ENCODE measurements around the gene PLOD2.

The PLOD2 gene

DNA sequence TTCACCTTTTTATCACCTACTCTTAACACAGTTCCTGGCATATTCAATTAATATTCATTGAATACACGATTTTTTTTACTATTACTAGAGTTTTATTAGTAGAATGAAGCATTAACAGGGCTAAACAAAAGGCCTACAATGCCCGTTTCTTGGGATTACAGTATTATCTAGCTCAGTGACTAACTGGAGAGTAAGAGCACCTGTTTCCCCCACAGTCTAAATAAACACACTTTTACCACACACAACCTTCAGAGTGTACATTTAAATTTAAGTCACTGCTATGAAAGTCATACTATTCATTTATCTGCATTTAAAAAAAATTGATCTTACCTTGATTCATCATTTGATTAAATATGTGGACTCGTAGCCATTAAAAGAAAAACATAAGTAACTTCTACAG is 74.8 kb downstream of the PLOD2 start:
- Histone ChIP-seq H4K8ac (ENCODE audit: low read length) (no peak overlapping the region), H2AFZ (ENCODE audit: low read depth, low read length) (no peak overlapping the region), H3K9me3 (ENCODE audit: control insufficient read depth, low read length) (no peaks in the 10 kb centered on the region), H3K23ac (ENCODE audit: low read length in 2 of 2) (no peak overlapping the region), H3K18ac (ENCODE audit: low read depth in 1 of 2, low read length in 2 of 2) (no peak overlapping the region), H3K79me1 (replicated peaks; ENCODE audit: low read length, poor library complexity, severe bottlenecking) (no peaks in the 10 kb centered on the region), H3K4me3 (ENCODE audit: insufficient read depth in 1 of 2, low read depth in 1 of 2, low read length in 2 of 2) (no peak overlapping the region), H3K9ac (ENCODE audit: low read length) (no peak overlapping the region), H3K14ac (ENCODE audit: low read length in 2 of 2) (no peak overlapping the region), H2BK12ac (ENCODE audit: low read length in 2 of 2) (no peak overlapping the region), H4K91ac (ENCODE audit: low read length) (no peak overlapping the region), H2BK15ac (ENCODE audit: low read depth, poor library complexity, severe bottlenecking) (no peak overlapping the region), H3K4ac (ENCODE audit: low read depth in 1 of 2, low read length in 2 of 2) (no peak overlapping the region), H3K4me2 (ENCODE audit: low read length, poor library complexity, severe bottlenecking) (no peak overlapping the region), H2BK120ac (ENCODE audit: low read depth, low read length) (no peak overlapping the region), H3K36me3 (ENCODE audit: control insufficient read depth in 1 of 2, insufficient read depth in 2 of 2, low read depth in 1 of 2, low read length in 2 of 2) (no peaks in the 10 kb centered on the region), H3K27ac (ENCODE audit: low read length, poor library complexity, severe bottlenecking) (no peak overlapping the region), H3K27me3 (ENCODE audit: control insufficient read depth in 1 of 2, insufficient read depth in 1 of 2, low read length in 2 of 2) (no peaks in the 10 kb centered on the region), H3K4me1 (ENCODE audit: control insufficient read depth, insufficient read depth, low read depth, low read length) (no peaks in the 10 kb centered on the region), H2AK5ac (ENCODE audit: low read length, severe bottlenecking) (no peak overlapping the region), H2BK5ac (ENCODE audit: low read depth, low read length, poor library complexity, severe bottlenecking) (no peak overlapping the region)
- no peak for DNase-seq
- 92% methylated on average over 2 of the region's 3 CpGs for WGBS

DNA sequence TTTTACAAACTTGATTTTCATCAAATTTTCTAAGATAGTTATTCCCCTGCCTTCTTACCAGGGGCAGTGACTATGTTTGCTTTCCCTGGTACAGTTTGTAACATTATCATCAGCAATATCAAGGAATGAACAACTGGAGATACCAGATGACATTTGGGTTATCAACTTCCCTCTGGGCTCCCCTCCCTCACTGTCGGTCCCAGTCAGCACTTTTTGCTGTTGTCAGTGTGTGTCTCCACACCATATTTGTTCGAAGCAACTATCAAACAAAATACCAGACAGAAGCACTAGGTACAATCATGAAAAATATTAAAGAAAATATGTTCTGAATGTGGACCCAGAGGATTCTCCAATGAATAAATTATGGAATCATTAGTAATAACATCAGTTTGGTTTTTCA is 75.3 kb downstream of the PLOD2 start:
- H2BK15ac ChIP-seq (ENCODE audit: low read depth, poor library complexity, severe bottlenecking), result no peak overlapping the region
- 90% methylated on average over 1 of the region's 2 CpGs for WGBS
- H2BK120ac ChIP-seq (ENCODE audit: low read depth, low read length), result no peak overlapping the region
- H3K79me1 ChIP-seq (replicated peaks; ENCODE audit: low read length, poor library complexity, severe bottlenecking), result no peaks in the 10 kb centered on the region
- H3K4me3 ChIP-seq (ENCODE audit: insufficient read depth in 1 of 2, low read depth in 1 of 2, low read length in 2 of 2), result no peak overlapping the region
- H3K27me3 ChIP-seq (ENCODE audit: control insufficient read depth in 1 of 2, insufficient read depth in 1 of 2, low read length in 2 of 2), result no peaks in the 10 kb centered on the region
- no peaks in the 10 kb centered on the region for H3K36me3 ChIP-seq (ENCODE audit: control insufficient read depth in 1 of 2, insufficient read depth in 2 of 2, low read depth in 1 of 2, low read length in 2 of 2)
- H3K4me1 ChIP-seq (ENCODE audit: control insufficient read depth, insufficient read depth, low read depth, low read length), result no peaks in the 10 kb centered on the region
- no peak overlapping the region for H3K27ac ChIP-seq (ENCODE audit: low read length, poor library complexity, severe bottlenecking)
- no peak overlapping the region for H3K14ac ChIP-seq (ENCODE audit: low read length in 2 of 2)
- no peak overlapping the region for H3K18ac ChIP-seq (ENCODE audit: low read depth in 1 of 2, low read length in 2 of 2)
- no peak overlapping the region for H3K23ac ChIP-seq (ENCODE audit: low read length in 2 of 2)
- no peak overlapping the region for H2BK12ac ChIP-seq (ENCODE audit: low read length in 2 of 2)
- H4K8ac ChIP-seq (ENCODE audit: low read length), result no peak overlapping the region
- no peak overlapping the region for H3K4ac ChIP-seq (ENCODE audit: low read depth in 1 of 2, low read length in 2 of 2)
- no peak overlapping the region for H3K4me2 ChIP-seq (ENCODE audit: low read length, poor library complexity, severe bottlenecking)
- H3K9ac ChIP-seq (ENCODE audit: low read length), result no peak overlapping the region
- no peak overlapping the region for H2AFZ ChIP-seq (ENCODE audit: low read depth, low read length)
- H4K91ac ChIP-seq (ENCODE audit: low read length), result no peak overlapping the region
- no peak overlapping the region for H2BK5ac ChIP-seq (ENCODE audit: low read depth, low read length, poor library complexity, severe bottlenecking)
- no peak for DNase-seq
- no peaks in the 10 kb centered on the region for H3K9me3 ChIP-seq (ENCODE audit: control insufficient read depth, low read length)
- no peak overlapping the region for H2AK5ac ChIP-seq (ENCODE audit: low read length, severe bottlenecking)

DNA sequence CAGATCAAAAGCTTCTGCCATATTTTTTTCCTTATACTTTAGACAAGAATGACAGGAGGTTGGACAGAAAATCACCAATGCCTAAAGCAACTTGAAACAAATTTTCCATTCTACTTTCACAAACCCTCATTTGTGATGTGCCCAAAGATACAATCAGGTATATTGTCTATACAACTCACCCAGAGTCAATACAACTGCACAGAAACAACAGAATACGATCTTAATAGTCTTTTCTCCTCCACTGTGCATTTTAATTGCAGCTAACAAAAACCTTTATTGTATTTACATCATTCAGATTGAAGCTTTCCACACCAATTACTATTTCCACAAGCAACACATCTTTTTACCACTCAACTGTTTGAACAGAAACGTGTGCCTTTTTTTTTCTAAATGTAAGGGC is 80.4 kb downstream of the PLOD2 start:
- H3K14ac ChIP-seq (ENCODE audit: low read length in 2 of 2), result no peak overlapping the region
- H4K8ac ChIP-seq (ENCODE audit: low read length), result no peak overlapping the region
- 96% methylated on average over 2 of the region's 2 CpGs for WGBS
- no peak overlapping the region for H3K18ac ChIP-seq (ENCODE audit: low read depth in 1 of 2, low read length in 2 of 2)
- H2BK120ac ChIP-seq (ENCODE audit: low read depth, low read length), result no peak overlapping the region
- no peak overlapping the region for H2BK15ac ChIP-seq (ENCODE audit: low read depth, poor library complexity, severe bottlenecking)
- no peak overlapping the region for H3K4me2 ChIP-seq (ENCODE audit: low read length, poor library complexity, severe bottlenecking)
- H3K4me1 ChIP-seq (ENCODE audit: control insufficient read depth, insufficient read depth, low read depth, low read length), result no peaks in the 10 kb centered on the region
- no peak overlapping the region for H4K91ac ChIP-seq (ENCODE audit: low read length)
- H3K27me3 ChIP-seq (ENCODE audit: control insufficient read depth in 1 of 2, insufficient read depth in 1 of 2, low read length in 2 of 2), result no peaks in the 10 kb centered on the region
- H3K4me3 ChIP-seq (ENCODE audit: insufficient read depth in 1 of 2, low read depth in 1 of 2, low read length in 2 of 2), result no peak overlapping the region
- H3K36me3 ChIP-seq (ENCODE audit: control insufficient read depth in 1 of 2, insufficient read depth in 2 of 2, low read depth in 1 of 2, low read length in 2 of 2), result peaks cover 0 to 12% of the 10 kb centered on the region in 2 experiments
- H2BK5ac ChIP-seq (ENCODE audit: low read depth, low read length, poor library complexity, severe bottlenecking), result no peak overlapping the region
- no peak overlapping the region for H3K27ac ChIP-seq (ENCODE audit: low read length, poor library complexity, severe bottlenecking)
- DNase-seq, result no peak
- no peak overlapping the region for H2BK12ac ChIP-seq (ENCODE audit: low read length in 2 of 2)
- H3K23ac ChIP-seq (ENCODE audit: low read length in 2 of 2), result no peak overlapping the region
- no peak overlapping the region for H3K4ac ChIP-seq (ENCODE audit: low read depth in 1 of 2, low read length in 2 of 2)
- no peaks in the 10 kb centered on the region for H3K9me3 ChIP-seq (ENCODE audit: control insufficient read depth, low read length)
- no peak overlapping the region for H2AFZ ChIP-seq (ENCODE audit: low read depth, low read length)
- H3K79me1 ChIP-seq (replicated peaks; ENCODE audit: low read length, poor library complexity, severe bottlenecking), result no peaks in the 10 kb centered on the region
- no peak overlapping the region for H3K9ac ChIP-seq (ENCODE audit: low read length)
- no peak overlapping the region for H2AK5ac ChIP-seq (ENCODE audit: low read length, severe bottlenecking)

DNA sequence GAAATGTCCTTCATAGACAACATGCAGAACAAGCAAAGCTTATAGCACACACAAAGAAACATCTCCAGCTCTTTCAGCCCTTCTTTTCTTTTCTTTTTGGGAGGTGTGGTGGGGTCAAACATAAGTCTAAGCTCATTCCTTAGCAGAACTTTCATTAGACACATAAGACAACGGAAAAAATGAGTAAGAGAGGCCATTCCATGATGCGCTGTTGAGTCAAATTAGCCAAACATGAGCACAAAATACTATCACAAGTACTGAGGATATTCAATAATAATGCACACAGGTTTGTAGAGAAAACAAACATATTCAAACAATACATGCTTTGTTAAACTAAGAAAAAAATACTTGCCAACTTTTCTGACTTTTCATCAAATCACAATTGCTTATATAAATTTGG is 83.0 kb downstream of the PLOD2 start:
- Histone ChIP-seq H3K18ac (ENCODE audit: low read depth in 1 of 2, low read length in 2 of 2) (no peak overlapping the region), H3K4me3 (ENCODE audit: insufficient read depth in 1 of 2, low read depth in 1 of 2, low read length in 2 of 2) (no peak overlapping the region), H3K4me2 (ENCODE audit: low read length, poor library complexity, severe bottlenecking) (no peak overlapping the region), H2AK5ac (ENCODE audit: low read length, severe bottlenecking) (no peak overlapping the region), H3K4ac (ENCODE audit: low read depth in 1 of 2, low read length in 2 of 2) (no peak overlapping the region), H3K14ac (ENCODE audit: low read length in 2 of 2) (no peak overlapping the region), H3K9ac (ENCODE audit: low read length) (no peak overlapping the region), H3K27me3 (ENCODE audit: control insufficient read depth in 1 of 2, insufficient read depth in 1 of 2, low read length in 2 of 2) (no peaks in the 10 kb centered on the region), H2BK15ac (ENCODE audit: low read depth, poor library complexity, severe bottlenecking) (no peak overlapping the region), H2BK12ac (ENCODE audit: low read length in 2 of 2) (no peak overlapping the region), H3K4me1 (ENCODE audit: control insufficient read depth, insufficient read depth, low read depth, low read length) (no peaks in the 10 kb centered on the region), H3K27ac (ENCODE audit: low read length, poor library complexity, severe bottlenecking) (no peak overlapping the region), H3K9me3 (ENCODE audit: control insufficient read depth, low read length) (no peaks in the 10 kb centered on the region), H2BK5ac (ENCODE audit: low read depth, low read length, poor library complexity, severe bottlenecking) (no peak overlapping the region), H2AFZ (ENCODE audit: low read depth, low read length) (no peak overlapping the region), H4K91ac (ENCODE audit: low read length) (no peak overlapping the region), H3K36me3 (ENCODE audit: control insufficient read depth in 1 of 2, insufficient read depth in 2 of 2, low read depth in 1 of 2, low read length in 2 of 2) (peaks cover 0 to 12% of the 10 kb centered on the region in 2 experiments), H2BK120ac (ENCODE audit: low read depth, low read length) (no peak overlapping the region), H4K8ac (ENCODE audit: low read length) (no peak overlapping the region), H3K23ac (ENCODE audit: low read length in 2 of 2) (no peak overlapping the region), H3K79me1 (replicated peaks; ENCODE audit: low read length, poor library complexity, severe bottlenecking) (no peaks in the 10 kb centered on the region)
- no peak for DNase-seq
- no CpG with 5 or more reads among the region's 2 CpGs for WGBS

Measured in mesenchymal stem cell (in vitro differentiated cells and primary cell).